HCT116 (cell line): ENCODE measurements around the gene UBE3B. TPM values are rescaled to one million over a fixed set of nuclear protein-coding genes. Genes with fewer than 3 reads are reported as not detected.

Experiments used
- ATAC-seq: fragments of 200-7000 bp; cut with Tn5 transposase; 2 replicates; pipeline ENCODE4 v1.9.1; 2020; ENCODE audit warnings: mild to moderate bottlenecking, moderate library complexity
- BruUV-seq: library from RNA; stranded (reverse); fragments of 400-500 nt; replicated peaks from 2 replicates; lab custom pipeline; 2021; lab: Mats Ljungman, UMichigan
- CTCF ChIA-PET: fragments of 300-600 bp; sonication (Branson Sonifier 250); formaldehyde crosslinking; loops from one replicate; lab custom pipeline; 2021; ENCODE audit warnings: antibody characterized with exemption; lab: Charles Lee
- POLR2A ChIA-PET: fragments of 300-600, 350-600 bp; sonication (Branson Sonifier 250); formaldehyde crosslinking; loops from one replicate; lab custom pipeline; 2021; ENCODE audit warnings: antibody characterized with exemption; lab: Charles Lee
- RAD21 ChIA-PET, 2 experiments: fragments of 300-600 bp; sonication (Branson Sonifier 250); formaldehyde crosslinking; loops; one replicate each; lab custom pipeline; 2023; ENCODE audit warnings: low total read pairs in 2 of 2; ENCODE audit not compliant: uncharacterized antibody in 2 of 2, unreplicated experiment in 2 of 2, low non-redundant PET in 1 of 2; lab: Charles Lee
- DNase-seq: peaks from one replicate; pipeline ENCODE4 v3.0.0-alpha.2; 2010; ENCODE audit warnings: low read depth, low spot score
- H2AFZ ChIP-seq: fragments of 200-600 bp; shearing (Covaris generic), sonication (generic); 2 replicates; pipeline ENCODE4 v1.6.1; 2017; ENCODE audit warnings: low read depth, mixed run types, mixed read lengths, antibody characterized with exemption, low read length; ENCODE audit not compliant: poor library complexity, severe bottlenecking
- H3K27ac ChIP-seq: 2 replicates; pipeline ENCODE4 v1.5.1; 2012; ENCODE audit warnings: low read depth, low read length
- H3K27me3 ChIP-seq: fragments of 200-600 bp; sonication (generic); 2 replicates; pipeline ENCODE4 v1.6.1; 2016; ENCODE audit warnings: mixed run types, low read length, mixed read lengths; ENCODE audit not compliant: insufficient read depth
- H3K36me3 ChIP-seq, 2 experiments: fragments of 200-500 bp in 1 of 2; fragments of 200-600 bp in 1 of 2; sonication (Bioruptor generic) in 1 of 2; sonication (generic) in 1 of 2; 2 replicates each; pipeline versions ENCODE4 v1.5.1 to v1.6.1; 2014 to 2016; ENCODE audit warnings: low read length in 2 of 2, inconsistent platforms in 1 of 2, mixed read lengths in 1 of 2, mixed run types in 1 of 2; ENCODE audit not compliant: insufficient read depth in 2 of 2, control insufficient read depth in 1 of 2
- H3K4me1 ChIP-seq, 2 experiments: fragments of 200-600 bp in 1 of 2; sonication (generic) in 1 of 2; 2 replicates each; pipeline versions ENCODE4 v1.5.1 to v1.6.1; 2012 to 2017; ENCODE audit warnings: low read length in 2 of 2, inconsistent platforms in 1 of 2, mild to moderate bottlenecking in 1 of 2, mixed read lengths in 1 of 2, mixed run types in 1 of 2, moderate library complexity in 1 of 2; ENCODE audit not compliant: insufficient read depth in 2 of 2, control insufficient read depth in 1 of 2
- H3K4me2 ChIP-seq: fragments of 200-600 bp; sonication (generic); 2 replicates; pipeline ENCODE4 v1.6.1; 2017; ENCODE audit warnings: mixed run types, low read length, mixed read lengths
- H3K4me3 ChIP-seq, 2 experiments: fragments of 200-600 bp in 1 of 2; sonication (generic) in 1 of 2; replicated peaks in 1 of 2; 2 replicates each; pipeline ENCODE4 v1.5.1; 2011 to 2016; ENCODE audit warnings: low read length in 2 of 2, control low read depth in 1 of 2, low read depth in 1 of 2, mild to moderate bottlenecking in 1 of 2, mixed read lengths in 1 of 2, mixed run types in 1 of 2
- H3K79me2 ChIP-seq: fragments of 200-600 bp; sonication (generic); 2 replicates; pipeline ENCODE4 v1.6.1; 2017; ENCODE audit warnings: mild to moderate bottlenecking, mixed run types, low read length, moderate library complexity, mixed read lengths; ENCODE audit not compliant: insufficient read depth
- H3K9ac ChIP-seq: fragments of 200-600 bp; sonication (generic); 2 replicates; pipeline ENCODE4 v1.6.1; 2016; ENCODE audit warnings: low read length, mixed read lengths
- H3K9me2 ChIP-seq: fragments of 200-600 bp; sonication (generic), shearing (Covaris generic); 2 replicates; pipeline ENCODE4 v1.6.1; 2017; ENCODE audit warnings: mixed run types, mild to moderate bottlenecking, moderate library complexity; ENCODE audit not compliant: insufficient read depth
- H3K9me3 ChIP-seq, 2 experiments: fragments of 200-500 bp in 1 of 2; fragments of 200-600 bp in 1 of 2; sonication (Bioruptor generic) in 1 of 2; sonication (generic) in 1 of 2; 2 replicates each; pipeline ENCODE4 v1.6.1; 2014 to 2017; ENCODE audit warnings: low read length in 2 of 2, mixed read lengths in 2 of 2, inconsistent platforms in 1 of 2, low read depth in 1 of 2, mild to moderate bottlenecking in 1 of 2, mixed run types in 1 of 2, moderate library complexity in 1 of 2; ENCODE audit not compliant: control insufficient read depth in 1 of 2, insufficient read depth in 1 of 2
- H4K20me1 ChIP-seq: fragments of 200-600 bp; sonication (generic), shearing (Covaris generic); 2 replicates; pipeline ENCODE4 v1.6.1; 2017; ENCODE audit warnings: mixed run types, mild to moderate bottlenecking, moderate library complexity; ENCODE audit not compliant: insufficient read depth
- ATF3 ChIP-seq: IDR thresholded peaks from 2 replicates; pipeline ENCODE4 v1.6.1; 2012
- CTCF ChIP-seq, 3 experiments: fragments of 200-600 bp in 1 of 3; sonication (generic) in 1 of 3; IDR thresholded peaks in 2 of 3; conservative IDR thresholded peaks in 1 of 3; 2 replicates each; pipeline ENCODE4 v1.5.1; 2012 to 2017; ENCODE audit warnings: low read depth in 2 of 3, low read length in 2 of 3, antibody characterized with exemption in 1 of 3, borderline replicate concordance in 1 of 3, control low read depth in 1 of 3, mild to moderate bottlenecking in 1 of 3, mixed read lengths in 1 of 3, mixed run types in 1 of 3, moderate library complexity in 1 of 3; ENCODE audit not compliant: insufficient read depth in 1 of 3
- FOSL1 ChIP-seq: IDR thresholded peaks from 2 replicates; pipeline ENCODE4 v1.6.1; 2012; ENCODE audit warnings: low read depth
- POLR2AphosphoS5 ChIP-seq: IDR thresholded peaks from 2 replicates; pipeline ENCODE4 v1.6.1; 2011; ENCODE audit warnings: mild to moderate bottlenecking, low read depth, low read length, moderate library complexity
- REST ChIP-seq: IDR thresholded peaks from 2 replicates; pipeline ENCODE4 v1.6.1; 2012; ENCODE audit warnings: low read depth
- YY1 ChIP-seq: IDR thresholded peaks from 2 replicates; pipeline ENCODE4 v1.6.1; 2011; ENCODE audit warnings: low read length, low read depth, moderate library complexity, mild to moderate bottlenecking; ENCODE audit not compliant: insufficient replicate concordance; ENCODE audit errors: extremely low read depth
- intact Hi-C: fragments of 100-400 bp; cut with micrococcal nuclease; formaldehyde crosslinking; loops from 2 replicates; pipeline ENCODE4 v1.10.0; 2022
- total RNA-seq: library from RNA; stranded (reverse); gene quantifications from one replicate; pipeline ENCODE4 v1.2.1, GENCODE V29; 2021; ENCODE audit not compliant: unreplicated experiment
- TF ChIP-seq, protein P1 (sequence below): IDR thresholded peaks from 2 replicates; pipeline ENCODE4 v1.6.1; 2012
- TF ChIP-seq, protein P2 (sequence below): IDR thresholded peaks from 2 replicates; pipeline ENCODE4 v1.6.1; 2011; ENCODE audit warnings: mild to moderate bottlenecking, low read length, moderate library complexity; ENCODE audit not compliant: insufficient replicate concordance; ENCODE audit errors: extremely low read depth

Gene UBE3B
- total RNA-seq, 1 experiment from 2014 or later = 28.9 TPM

GRCh38 chr12:109481863-109482262 is 4.4 kb downstream of the UBE3B start (continued):
- TF ChIP-seq ATF3 (no peak), POLR2AphosphoS5 (no peak)

DNA sequence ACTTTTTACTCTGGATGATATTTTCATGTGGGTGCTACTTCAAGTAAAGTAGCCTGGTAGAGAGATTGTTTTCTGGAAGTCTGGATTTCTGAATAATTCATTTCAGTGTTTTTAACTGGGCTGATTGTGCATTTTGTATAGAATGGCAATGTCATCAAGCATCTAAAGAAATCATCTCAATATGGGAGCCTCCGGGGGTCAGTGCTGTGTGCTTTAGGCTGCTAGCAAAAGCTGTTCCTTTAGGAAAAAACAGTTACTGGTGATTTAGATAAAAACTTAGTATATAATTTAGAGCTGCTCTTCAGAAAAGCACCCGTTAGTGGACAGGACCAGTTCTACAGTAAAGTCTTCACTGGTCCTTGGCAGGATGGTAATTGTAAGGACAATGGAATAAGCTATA is 5.1 kb downstream of the UBE3B start:
- Histone ChIP-seq H2AFZ (no peak overlapping the region), H3K36me3 (peaks cover 13 to 14% of the 10 kb centered on the region in 2 experiments), H3K4me3 (no peak overlapping the region), H3K4me2 (no peak overlapping the region), H3K9ac (no peak overlapping the region), H3K27ac (no peak overlapping the region), H3K4me1 (peaks cover 4 to 9% of the 10 kb centered on the region in 2 experiments), H4K20me1 (no peaks in the 10 kb centered on the region), H3K9me2 (no peaks in the 10 kb centered on the region), H3K79me2 (peaks cover 17% of the 10 kb centered on the region), H3K27me3 (no peaks in the 10 kb centered on the region), H3K9me3 (no peaks in the 10 kb centered on the region)
- RAD21 ChIA-PET = no interaction called here
- TF ChIP-seq CTCF (IDR thresholded peaks at IDR 0.05 in 2 of 3, conservative IDR thresholded peaks at IDR 0.05 in 1 of 3; ENCODE audit: borderline replicate concordance in 1 of 3, insufficient read depth in 1 of 3, low read depth in 2 of 3, low read length in 2 of 3) (no peak), YY1 (no peak), REST (no peak), FOSL1 (no peak)
- TF ChIP-seq, protein P1, sequence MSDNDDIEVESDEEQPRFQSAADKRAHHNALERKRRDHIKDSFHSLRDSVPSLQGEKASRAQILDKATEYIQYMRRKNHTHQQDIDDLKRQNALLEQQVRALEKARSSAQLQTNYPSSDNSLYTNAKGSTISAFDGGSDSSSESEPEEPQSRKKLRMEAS = no peak
- TF ChIP-seq, protein P2, sequence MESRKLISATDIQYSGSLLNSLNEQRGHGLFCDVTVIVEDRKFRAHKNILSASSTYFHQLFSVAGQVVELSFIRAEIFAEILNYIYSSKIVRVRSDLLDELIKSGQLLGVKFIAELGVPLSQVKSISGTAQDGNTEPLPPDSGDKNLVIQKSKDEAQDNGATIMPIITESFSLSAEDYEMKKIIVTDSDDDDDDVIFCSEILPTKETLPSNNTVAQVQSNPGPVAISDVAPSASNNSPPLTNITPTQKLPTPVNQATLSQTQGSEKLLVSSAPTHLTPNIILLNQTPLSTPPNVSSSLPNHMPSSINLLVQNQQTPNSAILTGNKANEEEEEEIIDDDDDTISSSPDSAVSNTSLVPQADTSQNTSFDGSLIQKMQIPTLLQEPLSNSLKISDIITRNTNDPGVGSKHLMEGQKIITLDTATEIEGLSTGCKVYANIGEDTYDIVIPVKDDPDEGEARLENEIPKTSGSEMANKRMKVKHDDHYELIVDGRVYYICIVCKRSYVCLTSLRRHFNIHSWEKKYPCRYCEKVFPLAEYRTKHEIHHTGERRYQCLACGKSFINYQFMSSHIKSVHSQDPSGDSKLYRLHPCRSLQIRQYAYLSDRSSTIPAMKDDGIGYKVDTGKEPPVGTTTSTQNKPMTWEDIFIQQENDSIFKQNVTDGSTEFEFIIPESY = no peak
- no peak for ATAC-seq
- BruUV-seq = no TSS peak
- POLR2A ChIA-PET = no interaction called here
- CTCF ChIA-PET = no interaction called here
- intact Hi-C loops = no loop called here
- no peak for DNase-seq
